B cell (primary cell): ENCODE measurements around the gene EML1. TPM values are rescaled to one million over a fixed set of nuclear protein-coding genes. Genes with fewer than 3 reads are reported as not detected.

Experiments
- ATAC-seq: fragments of 200-7000 bp; cut with Tn5 transposase; one replicate; pipeline ENCODE4 v1.10.0; 2021; ENCODE audit warnings: low read depth, mild to moderate bottlenecking, moderate number of reproducible peaks, moderate library complexity
- CTCF ChIA-PET: fragments of 350-600 bp; sonication (Branson Sonifier 250); formaldehyde crosslinking; loops from one replicate; lab custom pipeline; 2021; ENCODE audit warnings: antibody characterized with exemption, inconsistent platforms; lab: Charles Lee
- POLR2A ChIA-PET: fragments of 350-600 bp; sonication (Branson Sonifier 250); formaldehyde crosslinking; loops from one replicate; lab custom pipeline; 2021; ENCODE audit warnings: antibody characterized with exemption; lab: Charles Lee
- DNase-seq: peaks from one replicate; pipeline ENCODE4 v3.0.0; 2013
- H2AFZ ChIP-seq: 2 replicates; pipeline ENCODE4 v1.6.1; 2012; ENCODE audit warnings: mild to moderate bottlenecking, low read depth, low read length; ENCODE audit not compliant: insufficient read depth, poor library complexity, severe bottlenecking
- H3K27ac ChIP-seq, 2 donors: 1 replicate in 1 of 2; 2 replicates in 1 of 2; pipeline ENCODE4 v1.5.1; 2012 to 2013; ENCODE audit warnings: low read length in 2 of 2, mild to moderate bottlenecking in 2 of 2, moderate library complexity in 1 of 2
- H3K27me3 ChIP-seq, 4 experiments: fragments of 200-600 bp in 1 of 4; sonication (generic) in 1 of 4; replicated peaks in 1 of 4; 1 replicate in 2 of 4; 2 replicates in 2 of 4; pipeline versions ENCODE4 v1.6.1 to v1.7.0; 2013 to 2016; ENCODE audit warnings: low read length in 3 of 4, mild to moderate bottlenecking in 2 of 4, mixed read lengths in 1 of 4, moderate library complexity in 1 of 4; ENCODE audit not compliant: insufficient read depth in 4 of 4, control insufficient read depth in 3 of 4; ENCODE audit errors: control extremely low read depth in 1 of 4
- H3K36me3 ChIP-seq, 2 experiments: replicated peaks in 1 of 2; 1 replicate in 1 of 2; 2 replicates in 1 of 2; pipeline versions ENCODE4 v1.6.1 to v1.7.1; 2013; ENCODE audit warnings: low read length in 1 of 2; ENCODE audit not compliant: insufficient read depth in 2 of 2, control insufficient read depth in 1 of 2; ENCODE audit errors: control extremely low read depth in 1 of 2, extremely low read depth in 1 of 2
- H3K4me1 ChIP-seq, 2 donors: fragments of 200-600 bp in 1 of 2; sonication (generic) in 1 of 2; 1 replicate in 1 of 2; 2 replicates in 1 of 2; pipeline versions ENCODE4 v1.5.1 to v1.6.1; 2013 to 2017; ENCODE audit warnings: low read length in 2 of 2; ENCODE audit not compliant: control insufficient read depth in 2 of 2, insufficient read depth in 2 of 2
- H3K4me2 ChIP-seq: replicated peaks from 2 replicates; pipeline ENCODE3; 2012; ENCODE audit warnings: mild to moderate bottlenecking, low read depth, low read length; ENCODE audit not compliant: poor library complexity, severe bottlenecking
- H3K4me3 ChIP-seq, 5 experiments: fragments of 200-600 bp in 1 of 5; sonication (generic) in 1 of 5; 1 replicate in 3 of 5; 2 replicates in 2 of 5; pipeline versions ENCODE4 v1.5.1 to v1.7.0; 2011 to 2016; ENCODE audit warnings: low read length in 4 of 5, mild to moderate bottlenecking in 4 of 5, low read depth in 2 of 5, control low read depth in 1 of 5, moderate library complexity in 1 of 5; ENCODE audit not compliant: insufficient read depth in 1 of 5; ENCODE audit errors: control extremely low read depth in 1 of 5, extremely low read depth in 1 of 5
- H3K79me2 ChIP-seq: fragments of 200-600 bp; sonication (generic); one replicate; pipeline ENCODE4 v1.6.0; 2016; ENCODE audit warnings: low read length; ENCODE audit not compliant: control insufficient read depth, insufficient read depth
- H3K9ac ChIP-seq: fragments of 200-600 bp; sonication (generic); 2 replicates; pipeline ENCODE4 v1.6.1; 2017; ENCODE audit warnings: mild to moderate bottlenecking, low read length, moderate library complexity
- H3K9me3 ChIP-seq, 3 donors: one replicate each; pipeline versions ENCODE4 v1.6.1 to v1.7.1; 2013; ENCODE audit warnings: low read length in 2 of 3; ENCODE audit not compliant: control insufficient read depth in 2 of 3, insufficient read depth in 1 of 3; ENCODE audit errors: control extremely low read depth in 1 of 3
- H4K20me1 ChIP-seq: 2 replicates; pipeline ENCODE4 v1.6.0; 2012; ENCODE audit warnings: mild to moderate bottlenecking, low read length; ENCODE audit not compliant: insufficient read depth, control insufficient read depth, poor library complexity, severe bottlenecking
- H3K27ac Mint-ChIP-seq: one replicate; pipeline ENCODE4 v1.8.0; 2021; ENCODE audit warnings: mixed read lengths
- H3K27me3 Mint-ChIP-seq: one replicate; pipeline ENCODE4 v1.8.0; 2021; ENCODE audit warnings: mixed read lengths
- H3K4me1 Mint-ChIP-seq: one replicate; pipeline ENCODE4 v1.8.0; 2021; ENCODE audit warnings: mixed read lengths
- H3K4me3 Mint-ChIP-seq: one replicate; pipeline ENCODE4 v1.8.0; 2021; ENCODE audit warnings: mixed read lengths
- H3K9me3 Mint-ChIP-seq: one replicate; pipeline ENCODE4 v1.8.0; 2022; ENCODE audit warnings: mixed read lengths; ENCODE audit not compliant: insufficient read depth
- CTCF ChIP-seq: fragments of 200-600 bp; IDR thresholded peaks from one replicate; pipeline ENCODE4 v1.8.0; 2022; ENCODE audit warnings: antibody characterized with exemption, mild to moderate bottlenecking
- EZH2 ChIP-seq: IDR thresholded peaks from 2 replicates; pipeline ENCODE4 v1.6.1; 2012; ENCODE audit warnings: borderline replicate concordance, low read depth, mild to moderate bottlenecking, moderate library complexity, low read length; ENCODE audit not compliant: insufficient read depth, poor library complexity, severe bottlenecking
- WGBS: methylation state at CpG from one replicate; pipeline ENCODE4 v1.1.5; 2013; ENCODE audit warnings: missing lambda C conversion rate; ENCODE audit not compliant: insufficient coverage; 5-methylcytosine and 5-hydroxymethylcytosine counted together
- intact Hi-C: fragments of 100-400 bp; cut with micrococcal nuclease; formaldehyde crosslinking; loops from one replicate; pipeline ENCODE4 v1.10.0; 2022
- polyA plus RNA-seq: library from polyadenylated mRNA; depleted of rRNA; stranded (reverse); fragments of >200 nt; gene quantifications from 2 replicates; pipeline ENCODE4 v1.2.3, GENCODE V29; 2012
- total RNA-seq, 2 donors: library from RNA; stranded (reverse); fragments of 120-200 nt in 1 of 2; gene quantifications; 1 replicate in 1 of 2; 2 replicates in 1 of 2; pipeline versions ENCODE4 v1.2.3 to v1.2.4, GENCODE V29; 2013 to 2022

Gene EML1
- total and polyA plus RNA-seq, 2 donors (not counting 1 experiment from before 2014, with no cell fraction given) = not detected

GRCh38 chr14:99820702-99821331, 27.6 kb downstream of the EML1 start:
- Histone ChIP-seq H3K4me1 (no peaks in the 10 kb centered on the region), H3K79me2 (no peaks in the 10 kb centered on the region), H3K36me3 (no peaks in the 10 kb centered on the region), H3K4me3 (no peak overlapping the region), H3K4me2 (no peak overlapping the region), H3K27me3 (peaks cover 0 to 19% (median under 1%) of the 10 kb centered on the region in 4 experiments), H2AFZ (no peak overlapping the region), H3K9me3 (peaks cover 0 to 4% (median 0%) of the 10 kb centered on the region in 3 donors), H3K27ac (no peak overlapping the region), H3K9ac (no peak overlapping the region), H4K20me1 (no peaks in the 10 kb centered on the region)
- ATAC-seq = no peak
- no peak for DNase-seq
- intact Hi-C loops = no loop called here
- ChIA-PET POLR2A (no interaction called here), CTCF (no interaction called here)
- Mint-ChIP-seq H3K27ac (no peak overlapping the region), H3K9me3 (no peaks in the 10 kb centered on the region), H3K4me1 (no peaks in the 10 kb centered on the region), H3K27me3 (peaks cover 44% of the 10 kb centered on the region), H3K4me3 (no peak overlapping the region)
- TF ChIP-seq CTCF = no peak
- TF ChIP-seq EZH2 = no peak
- 75% methylated on average over 5 of the region's 10 CpGs for whole genome bisulfite sequencing
